A549 (cell line): Measurements from ENCODE around the gene COX6B1. TPM values are rescaled to one million over a fixed set of nuclear protein-coding genes. Genes with fewer than 3 reads are reported as not detected.
A peak's percentile ranks its signal among the peaks of the same experiment; 100 is the strongest.

Experiments
- ATAC-seq, 2 experiments: fragments of 200-7000 bp in 1 of 2; fragments of >200 bp in 1 of 2; cut with Nextera tagmentation in 1 of 2; cut with Tn5 transposase in 1 of 2; 3 replicates each; pipeline versions ENCODE4 v1.8.0 to v1.9.1; 2018 to 2020; ENCODE audit warnings: mild to moderate bottlenecking in 1 of 2, moderate library complexity in 1 of 2
- CTCF ChIA-PET: fragments of 300-600 bp; sonication (Branson Sonifier 250); formaldehyde crosslinking; extraction: SDS; loops from one replicate; lab custom pipeline; 2021; ENCODE audit warnings: antibody characterized with exemption, inconsistent platforms; lab: Yijun Ruan, JAX
- POLR2A ChIA-PET: fragments of 350-600 bp; formaldehyde crosslinking; extraction: SDS; loops from one replicate; lab custom pipeline; 2021; ENCODE audit warnings: antibody characterized with exemption, inconsistent platforms; lab: Yijun Ruan, JAX
- DNase-seq, 2 experiments: peaks; one replicate each; pipeline versions ENCODE4 v3.0.0 to v3.0.0-alpha.2; 2011 to 2016; ENCODE audit warnings: low read depth in 1 of 2, low spot score in 1 of 2
- FAIRE-seq: peaks from 2 replicates; lab custom pipeline; 2011; peaks lifted over from hg19 to GRCh38; lab: Jason Lieb, UNC
- H3K27ac ChIP-seq, 2 experiments: fragments of >200 bp; sonication (Bioruptor Twin); formaldehyde crosslinking; 3 replicates each; pipeline ENCODE4 v1.5.1; 2016 to 2017
- H3K4me1 ChIP-seq: fragments of >200 bp; sonication (Bioruptor Twin); formaldehyde crosslinking; 3 replicates; pipeline ENCODE4 v1.6.1; 2016
- H3K4me2 ChIP-seq: fragments of >200 bp; sonication (Bioruptor Twin); formaldehyde crosslinking; 3 replicates; pipeline ENCODE4 v1.6.1; 2016
- H3K4me3 ChIP-seq: fragments of >200 bp; sonication (Bioruptor Twin); formaldehyde crosslinking; 3 replicates; pipeline ENCODE4 v1.5.1; 2016
- H3K9me3 ChIP-seq: fragments of >200 bp; sonication (Bioruptor Twin); formaldehyde crosslinking; 3 replicates; pipeline ENCODE4 v1.6.1; 2016
- CBX2 ChIP-seq: fragments of 200-600 bp; sonication (generic); IDR thresholded peaks from 2 replicates; pipeline ENCODE4 v1.6.1; 2016; ENCODE audit warnings: low read depth, mild to moderate bottlenecking, borderline replicate concordance
- CBX8 ChIP-seq: fragments of 200-600 bp; sonication (generic); IDR thresholded peaks from 2 replicates; pipeline ENCODE4 v1.6.1; 2016
- CHD4 ChIP-seq: fragments of 200-600 bp; sonication (generic); IDR thresholded peaks from 2 replicates; pipeline ENCODE4 v1.6.1; 2016; ENCODE audit warnings: antibody characterized with exemption, mild to moderate bottlenecking, borderline replicate concordance
- EHMT2 ChIP-seq: fragments of 200-600 bp; sonication (generic); IDR thresholded peaks from 2 replicates; pipeline ENCODE4 v1.6.1; 2016; ENCODE audit warnings: antibody characterized with exemption, low read depth, mild to moderate bottlenecking, moderate library complexity
- EP300 ChIP-seq, 2 experiments: fragments of >200 bp; sonication (Bioruptor Twin); formaldehyde crosslinking; IDR thresholded peaks; 2 replicates in 1 of 2; 3 replicates in 1 of 2; pipeline ENCODE4 v1.6.1; 2016 to 2017
- FOSL2 ChIP-seq, 2 experiments: fragments of 450-650 bp in 1 of 2; fragments of >200 bp in 1 of 2; sonication (Bioruptor Twin) in 1 of 2; formaldehyde crosslinking; IDR thresholded peaks; 2 replicates each; pipeline versions ENCODE4 v1.5.0 to v1.6.1; 2016 to 2020; ENCODE audit warnings: mild to moderate bottlenecking in 1 of 2, moderate library complexity in 1 of 2
- GATA3 ChIP-seq: IDR thresholded peaks from 2 replicates; pipeline ENCODE4 v1.6.1; 2012; ENCODE audit warnings: borderline replicate concordance
- KDM5A ChIP-seq: fragments of 200-600 bp; sonication (generic); IDR thresholded peaks from 2 replicates; pipeline ENCODE4 v1.6.1; 2016; ENCODE audit warnings: antibody characterized with exemption, mild to moderate bottlenecking
- MAFK ChIP-seq: fragments of 450-650 bp; IDR thresholded peaks from 2 replicates; pipeline ENCODE4 v1.6.1; 2014; ENCODE audit not compliant: partially characterized antibody
- MYC ChIP-seq: IDR thresholded peaks from 2 replicates; pipeline ENCODE4 v1.6.1; 2012; ENCODE audit warnings: mild to moderate bottlenecking, inconsistent platforms, low read length, improper control_type of control experiment, borderline replicate concordance
- NFE2L2 ChIP-seq: fragments of 150-350 bp; conservative IDR thresholded peaks from 2 replicates; pipeline ENCODE4 v1.6.1; 2014; ENCODE audit warnings: low read length
- PHF8 ChIP-seq: fragments of 200-600 bp; sonication (generic); IDR thresholded peaks from 2 replicates; pipeline ENCODE4 v1.6.1; 2016; ENCODE audit warnings: low read depth, mild to moderate bottlenecking, antibody characterized with exemption, moderate library complexity, borderline replicate concordance
- RAD21 ChIP-seq, 2 experiments: fragments of >200 bp in 1 of 2; sonication (Bioruptor Twin) in 1 of 2; formaldehyde crosslinking in 1 of 2; IDR thresholded peaks in 1 of 2; conservative IDR thresholded peaks in 1 of 2; 2 replicates in 1 of 2; 3 replicates in 1 of 2; pipeline ENCODE4 v1.6.1; 2012 to 2018; ENCODE audit warnings: inconsistent platforms in 1 of 2
- RCOR1 ChIP-seq: fragments of 150-350 bp; IDR thresholded peaks from 2 replicates; pipeline ENCODE4 v1.6.1; 2014; ENCODE audit warnings: antibody characterized with exemption, low read length, low read depth
- ZC3H11A ChIP-seq: fragments of 450-650 bp; IDR thresholded peaks from 2 replicates; pipeline ENCODE4 v1.6.1; 2014; ENCODE audit warnings: antibody characterized with exemption, mild to moderate bottlenecking
- WGBS: methylation state at CpG from one replicate; pipeline ENCODE4 v1.1.6; 2017; ENCODE audit errors: missing lambda C conversion rate; 5-methylcytosine and 5-hydroxymethylcytosine counted together
- polyA plus RNA-seq, 4 experiments: library from polyadenylated mRNA; depleted of rRNA in 3 of 4; stranded (reverse); fragments of >200 nt; fragmentation: RNase III in 1 of 4; extraction: RNeasy Plus Mini Kit Qiagen cat#74134 plus additional on column Dnase treatment in 1 of 4; gene quantifications; 2 replicates in 3 of 4; 3 replicates in 1 of 4; pipeline ENCODE4 v1.2.3, GENCODE V29; 2011 to 2017
- TF ChIP-seq, protein P1 (sequence below): fragments of >200 bp; sonication (Bioruptor Twin); formaldehyde crosslinking; IDR thresholded peaks from 3 replicates; pipeline ENCODE4 v1.6.1; 2016
- TF ChIP-seq, protein P2 (sequence below): fragments of 250-450 bp; sonication (Bioruptor Pico); IDR thresholded peaks from 2 replicates; pipeline ENCODE4 v1.5.0; 2020; ENCODE audit warnings: low read depth, mild to moderate bottlenecking, moderate library complexity
- TF ChIP-seq, protein P3 (sequence below): fragments of 450-650 bp; IDR thresholded peaks from 2 replicates; pipeline ENCODE4 v1.6.1; 2014; ENCODE audit warnings: antibody characterized with exemption

COX6B1 gene
- polyA plus RNA-seq, 2 of the 4 experiments (the other 2 are of a cell fraction) = 749 to 1,260 TPM

DNA sequence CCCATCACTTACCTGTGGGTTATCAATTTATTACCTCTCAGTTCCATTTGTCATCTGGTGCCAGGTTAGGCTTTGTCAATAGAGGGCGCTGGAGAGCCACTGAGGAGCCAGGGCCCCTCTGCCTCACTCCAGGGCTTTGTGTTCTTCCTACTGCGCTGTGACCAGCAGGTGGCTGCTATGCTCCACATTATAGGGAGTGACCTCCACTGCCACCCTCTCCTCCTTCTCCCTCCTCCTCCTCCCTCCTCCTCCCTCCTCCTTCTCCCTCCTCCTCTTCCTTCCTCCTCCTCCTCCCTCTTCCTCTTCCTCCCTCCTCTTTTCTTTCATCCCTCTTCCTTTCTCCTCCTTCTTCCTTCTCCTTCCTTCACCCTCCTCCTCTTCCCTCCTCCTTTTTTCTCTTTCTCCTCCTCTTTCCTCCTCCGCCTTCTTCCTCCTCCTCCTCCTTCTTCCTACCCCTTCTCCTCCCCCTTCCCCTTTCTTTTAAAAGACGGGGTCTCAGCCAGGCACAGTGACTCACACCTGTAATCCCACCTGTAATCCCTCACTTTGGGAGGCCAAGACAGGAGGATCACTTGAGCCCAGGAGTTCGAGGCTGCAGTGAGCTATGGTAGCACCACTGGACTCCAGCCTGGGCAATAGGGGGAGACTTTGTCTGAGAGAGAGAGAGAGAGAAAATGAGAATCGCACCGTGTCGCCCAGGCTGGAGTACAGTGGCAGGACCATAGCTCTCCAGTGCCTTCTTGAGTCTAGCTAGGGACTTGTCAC is 45.9 kb downstream of the COX6B1 start (continued):
- TF ChIP-seq, protein P1, sequence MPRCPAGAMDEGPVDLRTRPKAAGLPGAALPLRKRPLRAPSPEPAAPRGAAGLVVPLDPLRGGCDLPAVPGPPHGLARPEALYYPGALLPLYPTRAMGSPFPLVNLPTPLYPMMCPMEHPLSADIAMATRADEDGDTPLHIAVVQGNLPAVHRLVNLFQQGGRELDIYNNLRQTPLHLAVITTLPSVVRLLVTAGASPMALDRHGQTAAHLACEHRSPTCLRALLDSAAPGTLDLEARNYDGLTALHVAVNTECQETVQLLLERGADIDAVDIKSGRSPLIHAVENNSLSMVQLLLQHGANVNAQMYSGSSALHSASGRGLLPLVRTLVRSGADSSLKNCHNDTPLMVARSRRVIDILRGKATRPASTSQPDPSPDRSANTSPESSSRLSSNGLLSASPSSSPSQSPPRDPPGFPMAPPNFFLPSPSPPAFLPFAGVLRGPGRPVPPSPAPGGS = no peak
- TF ChIP-seq MYC (0 out of 2 replicates have a peak, but pooled peaks have one; percentile 35), CHD4 (peak; percentile 71; the same call in 1 of the 2 replicates), PHF8 (no peak)

DNA sequence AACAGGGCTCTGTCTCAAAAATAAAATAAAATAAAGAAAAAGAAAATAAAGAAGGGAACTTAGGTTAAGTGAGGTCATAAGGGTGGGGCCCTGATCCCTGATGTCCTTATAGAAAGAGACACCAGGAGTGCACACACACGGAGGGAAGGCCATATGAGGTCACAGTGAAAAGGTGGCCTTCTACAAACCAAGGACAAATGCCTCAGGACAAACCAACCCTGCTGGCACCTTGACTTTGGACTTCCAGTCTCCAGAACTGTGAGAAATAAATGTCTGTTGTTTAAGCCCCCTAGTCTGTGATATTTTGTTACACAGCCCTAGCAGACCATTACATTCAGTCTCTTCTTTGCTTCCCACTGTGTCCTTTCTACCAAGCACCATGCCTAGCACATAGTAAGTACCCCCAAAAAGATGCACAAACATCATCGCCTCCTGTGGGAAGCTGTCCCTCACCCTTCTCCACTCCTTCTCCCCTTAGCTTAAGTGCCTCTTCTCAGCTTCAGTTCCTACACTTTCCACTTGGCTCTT is 47.8 kb downstream of the COX6B1 start:
- Histone ChIP-seq H3K9me3 (no peaks in the 10 kb centered on the region), H3K4me3 (no peak overlapping the region), H3K27ac (no peak overlapping the region), H3K4me2 (no peak overlapping the region), H3K4me1 (no peaks in the 10 kb centered on the region)
- 54% methylated on average over 2 of the region's 2 CpGs for WGBS
- FAIRE-seq (no peak), ATAC-seq (no peak), DNase-seq (no peak)
- TF ChIP-seq ZC3H11A (no peak), MAFK (no peak), GATA3 (no peak), RCOR1 (no peak), NFE2L2 (no peak), FOSL2 (IDR thresholded peaks at IDR 0.05) (no peak), FOSL2 (CRISPR knock-in tag; IDR thresholded peaks at IDR 0.05) (no peak), RAD21 (conservative IDR thresholded peaks at IDR 0.05 in 1 of 2, IDR thresholded peaks at IDR 0.05 in 1 of 2) (no peak), KDM5A (no peak), CBX2 (no peak), EHMT2 (no peak), CBX8 (no peak), MYC (no peak), EP300 (IDR thresholded peaks at IDR 0.05) (no peak)
- TF ChIP-seq, protein P2, sequence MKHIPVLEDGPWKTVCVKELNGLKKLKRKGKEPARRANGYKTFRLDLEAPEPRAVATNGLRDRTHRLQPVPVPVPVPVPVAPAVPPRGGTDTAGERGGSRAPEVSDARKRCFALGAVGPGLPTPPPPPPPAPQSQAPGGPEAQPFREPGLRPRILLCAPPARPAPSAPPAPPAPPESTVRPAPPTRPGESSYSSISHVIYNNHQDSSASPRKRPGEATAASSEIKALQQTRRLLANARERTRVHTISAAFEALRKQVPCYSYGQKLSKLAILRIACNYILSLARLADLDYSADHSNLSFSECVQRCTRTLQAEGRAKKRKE (CRISPR knock-in tag) = no peak
- TF ChIP-seq, protein P1 = no peak
- TF ChIP-seq, protein P3, sequence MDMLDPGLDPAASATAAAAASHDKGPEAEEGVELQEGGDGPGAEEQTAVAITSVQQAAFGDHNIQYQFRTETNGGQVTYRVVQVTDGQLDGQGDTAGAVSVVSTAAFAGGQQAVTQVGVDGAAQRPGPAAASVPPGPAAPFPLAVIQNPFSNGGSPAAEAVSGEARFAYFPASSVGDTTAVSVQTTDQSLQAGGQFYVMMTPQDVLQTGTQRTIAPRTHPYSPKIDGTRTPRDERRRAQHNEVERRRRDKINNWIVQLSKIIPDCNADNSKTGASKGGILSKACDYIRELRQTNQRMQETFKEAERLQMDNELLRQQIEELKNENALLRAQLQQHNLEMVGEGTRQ = no peak
- ChIA-PET POLR2A (no interaction called here), CTCF (interaction anchor here (0.6 to 13.6 kb wide), 18 partner anchors 9 to 489 kb away, joined by 3 to 161 read pairs (median 4); partner anchors contain the start of genes PSENEN and U2AF1L4)

DNA sequence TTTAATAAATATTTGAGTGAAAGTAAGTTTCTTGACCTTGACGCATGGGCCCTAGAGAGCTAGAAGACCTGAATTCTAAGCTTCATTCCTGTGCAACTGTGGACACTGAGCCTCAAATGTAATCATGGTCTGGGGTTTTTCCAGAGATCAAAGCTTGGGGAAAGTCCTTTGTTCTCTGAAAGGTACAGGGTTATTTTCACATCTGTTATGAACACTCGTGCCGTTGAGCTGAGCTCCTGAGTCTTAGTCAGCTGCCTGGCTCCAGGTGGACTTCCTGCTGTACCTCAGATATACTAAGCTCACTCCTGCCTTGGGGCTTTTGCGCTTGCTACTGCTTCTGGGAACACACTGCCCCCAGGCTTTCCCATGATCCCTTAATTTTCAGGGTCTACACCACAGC is 48.7 kb downstream of the COX6B1 start:
- ChIA-PET POLR2A (interaction anchor here (0.8 kb wide), 1 partner anchor 15 kb away, joined by 5 read pairs; no protein-coding TSS in a partner anchor), CTCF (interaction anchor here (0.7 to 13.6 kb wide), 16 partner anchors 9 to 235 kb away, joined by 3 to 161 read pairs (median 4); partner anchors contain the start of genes PSENEN and U2AF1L4)
- WGBS = 62% methylated on average over 4 of the region's 4 CpGs
- ATAC-seq (no peak), DNase-seq (no peak), FAIRE-seq (no peak)
- Histone ChIP-seq H3K4me3 (no peak overlapping the region), H3K27ac (no peak overlapping the region), H3K4me1 (no peaks in the 10 kb centered on the region), H3K9me3 (no peaks in the 10 kb centered on the region), H3K4me2 (no peak overlapping the region)
- no peak for TF ChIP-seq RCOR1
